DMS153 treated with DMSO at 0.1 percent for 48 hours (cell line): ENCODE results near the gene KAZN.

Experiments
- DNase-seq: peaks from one replicate; lab custom pipeline; 2025; ENCODE audit not compliant: unreplicated experiment; lab: John Stamatoyannopoulos, UW

The KAZN gene

DNA sequence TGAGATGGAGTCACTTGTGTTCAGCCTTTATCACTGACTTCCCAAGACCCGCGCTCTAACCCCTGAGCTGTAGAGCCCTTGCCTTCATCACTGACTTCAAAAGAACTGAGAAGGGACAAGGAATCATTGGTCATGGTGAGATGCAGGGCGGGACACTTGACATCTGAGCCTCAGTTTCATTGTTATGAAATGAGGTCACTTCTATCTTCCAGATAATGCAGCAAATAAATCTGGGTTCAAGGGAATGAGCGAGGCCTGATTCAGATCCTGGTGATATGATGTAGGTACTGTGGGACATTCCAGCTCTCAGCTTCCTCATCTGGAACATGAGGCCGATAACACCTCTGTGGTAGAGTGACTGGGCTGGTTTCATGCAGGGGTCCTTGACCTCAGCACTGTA is 13.8 kb downstream of the KAZN start:
- DNase-seq: no peak

GRCh38 chr1:14613926-14614325 is 15.4 kb downstream of the KAZN start:
- no peak for DNase-seq

DNA sequence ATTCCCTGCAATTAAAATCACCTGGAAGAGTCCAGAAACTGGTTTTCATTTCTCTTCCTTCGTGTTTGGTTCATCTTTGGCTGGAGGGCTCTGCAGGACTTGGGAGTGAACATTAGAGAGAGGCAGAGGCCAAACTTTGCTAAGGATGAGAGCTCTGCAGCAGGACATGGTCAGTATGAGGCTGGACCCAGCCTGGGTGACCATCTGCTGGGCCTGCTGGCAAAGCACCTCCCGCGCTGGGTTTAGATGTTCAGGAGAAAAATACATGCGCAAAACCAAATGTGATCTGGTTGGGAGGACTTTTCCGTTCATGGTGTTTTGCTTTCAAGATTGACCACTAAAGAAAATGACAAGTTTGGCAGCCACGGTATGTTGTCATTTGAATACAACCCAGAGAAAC is 15.9 kb downstream of the KAZN start:
- no peak for DNase-seq

DNA sequence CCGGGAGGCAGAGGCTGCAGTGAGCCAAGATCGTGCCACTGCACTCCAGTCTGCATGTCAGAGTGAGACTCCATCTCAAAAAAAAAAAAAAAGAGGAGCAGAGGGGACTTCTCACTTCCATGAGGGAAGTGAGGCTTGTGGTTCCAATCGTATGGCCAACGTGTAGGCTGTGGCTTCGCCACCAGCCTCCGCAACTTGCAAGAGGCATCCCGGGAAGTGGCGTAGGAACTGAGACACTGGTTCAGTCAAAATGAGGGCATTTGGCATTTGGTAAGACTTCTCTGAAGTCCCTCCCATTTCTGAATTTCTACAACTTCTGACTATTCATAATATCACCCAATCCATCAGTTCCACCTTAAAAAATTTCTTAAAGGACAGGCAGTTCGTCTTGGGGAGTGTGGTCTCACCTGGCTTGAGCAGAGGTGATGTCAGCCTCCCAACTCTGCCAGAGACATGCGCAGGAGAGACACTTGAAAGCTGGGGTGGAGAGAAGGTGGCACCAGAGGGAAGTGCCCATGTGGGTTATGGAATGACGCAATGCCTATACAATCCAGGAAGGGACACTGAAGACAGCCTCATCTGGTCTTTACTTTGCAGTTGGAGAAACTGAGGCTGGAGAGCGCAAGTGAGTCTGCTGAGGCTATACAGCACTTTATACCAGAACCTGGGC is 17.2 kb downstream of the KAZN start:
- DNase-seq: no peak

- no peak for DNase-seq
Observed at GRCh38 chr1:14616632-14617396, 18.3 kb downstream of the KAZN start.

GRCh38 chr1:14617791-14618190 is 19.3 kb downstream of the KAZN start:
- no peak for DNase-seq

- DNase-seq: no peak
Observed at GRCh38 chr1:14620941-14621340, 22.5 kb downstream of the KAZN start.

DNA sequence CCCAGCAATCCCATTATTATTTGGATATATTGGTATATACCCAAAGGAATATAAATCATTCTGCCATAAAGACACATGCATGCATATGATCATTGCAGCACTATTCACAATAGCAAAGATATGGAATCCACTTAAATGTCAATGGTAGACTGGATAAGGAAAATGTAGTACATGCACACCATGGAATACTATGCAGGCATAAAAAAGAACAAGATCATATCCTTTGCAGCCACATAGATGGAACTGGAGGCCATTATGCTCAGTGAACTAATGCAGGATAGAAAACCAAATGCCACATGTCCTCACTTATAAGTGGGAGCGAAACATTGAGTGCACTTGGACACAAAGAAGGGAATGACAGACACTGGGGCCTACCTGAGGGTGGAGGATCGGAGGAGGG is 24.6 kb downstream of the KAZN start:
- DNase-seq: no peak

GRCh38 chr1:14624941-14625340 is 26.5 kb downstream of the KAZN start:
- DNase-seq: no peak

GRCh38 chr1:14625572-14625971 is 27.1 kb downstream of the KAZN start:
- no peak for DNase-seq

DNA sequence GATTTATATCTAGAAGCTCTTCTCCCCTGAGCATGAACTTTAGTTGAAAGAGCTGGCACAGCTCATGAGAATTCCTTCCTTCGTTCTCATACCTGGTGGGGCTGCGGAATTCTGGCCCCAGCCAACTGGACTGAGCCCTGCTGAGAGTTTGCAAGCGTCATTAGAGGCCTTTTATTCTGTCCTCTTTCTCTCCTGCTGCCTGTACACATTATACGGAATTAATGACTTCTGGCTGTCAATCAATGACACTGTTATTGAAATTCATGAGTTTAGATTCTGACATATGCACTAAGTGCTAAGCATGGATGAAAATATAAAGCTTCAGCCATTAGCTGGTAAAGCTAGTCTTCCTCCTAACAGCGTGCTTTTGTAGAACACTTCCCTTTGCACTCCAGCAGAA is 27.5 kb downstream of the KAZN start:
- no peak for DNase-seq

DNA sequence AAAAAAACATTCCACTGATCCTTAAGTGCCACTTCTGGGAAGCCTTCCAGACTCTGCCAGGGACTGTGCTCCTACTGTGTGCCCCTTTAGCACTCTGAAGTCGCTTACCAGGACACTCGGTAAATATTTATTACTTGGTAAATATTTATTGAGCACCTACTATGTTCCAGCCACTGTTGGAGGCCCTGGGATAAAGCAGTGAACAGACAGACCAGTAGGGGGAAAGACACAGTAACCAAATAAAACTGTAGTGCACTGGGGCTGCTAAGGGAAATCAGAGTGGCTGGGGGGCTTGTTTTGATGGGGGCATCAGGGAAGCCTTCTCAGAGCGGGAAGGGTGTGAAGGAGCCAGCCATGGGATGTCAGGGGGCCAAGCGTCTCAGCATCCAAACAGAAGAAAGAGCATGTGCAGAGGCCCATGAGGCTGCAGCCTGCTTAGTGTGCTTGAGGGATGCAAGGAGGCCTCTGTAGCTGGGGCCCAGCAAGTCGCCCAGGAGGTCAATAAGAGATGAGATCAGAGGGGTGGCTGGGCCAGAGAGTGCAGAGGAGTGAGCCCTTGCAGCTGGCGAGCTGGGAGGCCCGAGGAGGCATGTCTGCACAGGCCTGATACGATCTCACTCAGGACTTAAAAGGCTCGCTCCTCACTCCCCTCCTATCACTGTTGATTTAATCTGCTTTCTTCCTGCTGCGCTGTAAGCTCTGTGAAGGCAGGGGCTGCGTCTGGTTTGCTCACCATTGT is 28.6 kb downstream of the KAZN start:
- no peak for DNase-seq

- DNase-seq: no peak
Observed at GRCh38 chr1:14627608-14628489, 29.4 kb downstream of the KAZN start.

DNA sequence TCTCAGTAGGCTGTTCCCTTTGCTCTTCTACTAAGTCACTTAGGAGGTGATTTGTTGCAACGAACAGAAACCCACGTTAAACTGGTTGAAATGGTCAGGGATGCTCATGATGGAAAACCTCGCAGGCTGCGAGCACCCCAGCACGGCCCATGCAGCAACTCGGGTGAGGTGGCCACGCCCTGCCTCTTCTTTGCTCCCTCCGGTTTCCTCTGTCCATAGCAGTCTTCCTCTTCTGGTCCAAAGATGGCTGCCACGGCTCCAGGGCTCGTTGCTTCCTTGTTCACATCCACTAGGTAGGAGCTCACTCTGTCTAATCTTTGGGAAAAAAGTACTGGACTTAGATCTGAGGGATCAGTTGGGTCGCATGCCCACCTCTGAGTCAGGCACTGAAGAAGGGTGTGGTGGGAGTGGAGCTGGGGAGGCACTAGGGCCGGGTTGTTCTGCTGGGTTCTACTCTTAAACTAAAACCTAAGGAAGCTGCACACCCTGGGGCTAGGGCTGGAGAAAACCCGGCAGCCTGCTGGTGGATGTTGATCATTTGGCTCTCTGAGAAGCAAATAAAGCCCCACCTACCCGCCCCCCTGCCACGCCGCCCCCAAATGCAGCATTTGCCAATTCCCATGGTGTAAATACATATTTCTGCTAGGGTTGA is 31.0 kb downstream of the KAZN start:
- DNase-seq: no peak

DNA sequence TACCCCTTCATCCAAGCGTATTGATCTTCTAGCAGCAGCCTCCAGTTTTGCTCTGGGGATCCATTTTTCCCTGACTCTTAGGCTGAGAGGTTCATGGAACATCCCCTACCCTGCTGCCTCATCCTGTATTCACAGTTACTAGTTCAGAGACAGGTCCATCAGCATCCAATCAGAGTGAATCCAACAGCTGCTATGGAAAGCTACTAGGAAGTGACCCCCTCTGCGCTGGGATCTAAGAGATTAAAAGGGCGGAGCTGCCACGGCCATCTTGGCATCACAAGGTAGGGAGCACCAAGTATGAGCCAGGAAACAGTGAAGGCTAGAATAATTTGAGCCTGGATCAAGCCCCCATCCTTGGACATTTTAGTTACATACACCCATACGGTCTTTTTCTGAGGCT is 32.5 kb downstream of the KAZN start:
- no peak for DNase-seq

DNA sequence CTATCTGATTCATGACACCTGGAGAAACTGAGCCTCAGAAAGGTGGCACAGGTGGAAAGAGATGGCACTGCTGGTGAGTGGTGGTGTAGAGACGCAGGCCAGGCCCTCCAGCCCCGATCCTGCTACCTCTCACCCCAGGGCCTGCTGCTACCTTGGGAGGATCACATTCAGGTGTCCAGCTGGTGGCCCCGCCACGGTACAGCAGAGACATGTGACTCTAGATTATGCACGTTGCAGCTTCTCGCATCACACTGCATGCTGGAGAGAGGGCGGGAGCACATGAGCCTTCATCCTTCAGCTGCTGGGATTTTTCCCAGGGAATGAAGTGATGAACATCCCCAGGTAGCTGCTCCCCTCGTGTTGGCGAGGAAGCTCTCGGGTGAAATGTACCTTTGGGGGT is 32.9 kb downstream of the KAZN start:
- no peak for DNase-seq

GRCh38 chr1:14634486-14634885 is 36.0 kb downstream of the KAZN start:
- no peak for DNase-seq

GRCh38 chr1:14635421-14635820 is 36.9 kb downstream of the KAZN start:
- no peak for DNase-seq

DNA sequence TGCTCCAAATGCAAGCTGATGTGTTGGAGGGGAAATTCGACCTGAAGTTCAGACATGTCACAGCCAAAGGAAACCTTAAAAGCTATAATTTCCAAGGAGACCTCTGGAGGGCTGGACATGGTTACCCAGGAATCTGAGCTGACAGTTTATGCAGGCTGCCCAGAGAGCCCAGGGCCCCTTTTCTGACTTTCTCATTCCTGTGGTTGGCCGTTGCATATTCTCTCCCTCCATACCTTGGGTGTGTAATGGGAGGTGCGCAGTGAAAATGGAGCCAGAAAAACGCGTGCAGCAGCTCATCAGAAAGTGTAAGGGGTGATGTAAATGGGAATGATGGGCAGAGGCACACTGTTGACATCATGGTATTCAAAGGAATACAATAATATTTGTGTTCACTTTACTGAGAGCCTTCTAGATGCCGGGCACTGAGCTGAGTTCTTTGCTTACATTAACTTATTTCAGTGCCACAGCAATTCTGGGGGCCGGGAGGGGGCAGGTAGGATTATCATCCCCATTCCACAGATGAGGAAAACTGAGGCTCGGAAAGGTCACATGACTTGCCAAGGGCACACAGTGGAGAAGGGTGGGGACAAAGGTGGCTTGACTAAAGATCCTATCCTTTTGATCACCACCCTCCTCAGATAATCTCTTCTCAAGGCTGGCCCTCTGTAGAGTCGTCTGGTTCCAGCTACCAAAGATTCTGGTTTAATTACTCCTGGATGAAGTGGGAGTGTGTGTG is 38.6 kb downstream of the KAZN start:
- DNase-seq: no peak
